K562 (cell line): ENCODE data around the gene DPF1. TPM values are rescaled to one million over a fixed set of nuclear protein-coding genes. Genes with fewer than 3 reads are reported as not detected.

ENCODE experiments used
- ATAC-seq: fragments of 200-7000 bp; cut with Tn5 transposase; 3 replicates; pipeline ENCODE4 v1.9.1; 2020; ENCODE audit warnings: moderate library complexity
- BruUV-seq: library from RNA; stranded (reverse); fragments of 400-500 nt; replicated peaks from 2 replicates; lab custom pipeline; 2021; lab: Mats Ljungman, UMichigan
- CTCF ChIA-PET: fragments of 300-600 bp; formaldehyde crosslinking; extraction: SDS; loops from one replicate; lab custom pipeline; 2021; ENCODE audit warnings: low intra/inter-chr PET ratio; lab: Yijun Ruan, JAX
- POLR2A ChIA-PET: fragments of 300-600, 350-650 bp; sonication (Branson Sonifier 250); formaldehyde crosslinking; extraction: SDS; loops from one replicate; lab custom pipeline; 2021; ENCODE audit warnings: antibody characterized with exemption, inconsistent platforms; lab: Yijun Ruan, JAX
- DNase-seq, 4 experiments: peaks; one replicate each; pipeline versions ENCODE4 v3.0.0 to v3.0.0-alpha.2; 2011 to 2018; ENCODE audit warnings: low spot score in 3 of 4, mixed read lengths in 3 of 4; ENCODE audit errors: extremely low read depth in 1 of 4
- FAIRE-seq: peaks from 2 replicates; lab custom pipeline; 2011; peaks lifted over from hg19 to GRCh38; lab: Jason Lieb, UNC
- H2AFZ ChIP-seq: 2 replicates; pipeline ENCODE4 v1.6.0; 2011; ENCODE audit warnings: low read depth, low read length, control low read depth, inconsistent platforms
- H3K27ac ChIP-seq: fragments of 200-600 bp; 3 replicates; pipeline ENCODE4 v1.8.0; 2011; ENCODE audit warnings: low read depth, mild to moderate bottlenecking, control low read depth, inconsistent platforms, low read length, moderate library complexity, mixed read lengths; ENCODE audit errors: extremely low read depth
- H3K27me3 ChIP-seq, 2 experiments: fragments of 300-600 bp in 1 of 2; 2 replicates in 1 of 2; 3 replicates in 1 of 2; pipeline versions ENCODE4 v1.6.0 to v1.8.0; 2011; ENCODE audit warnings: inconsistent platforms in 2 of 2, low read length in 2 of 2, mild to moderate bottlenecking in 1 of 2, mixed read lengths in 1 of 2, moderate library complexity in 1 of 2; ENCODE audit not compliant: control insufficient read depth in 2 of 2, insufficient read depth in 2 of 2
- H3K36me3 ChIP-seq: fragments of 300-600 bp; 3 replicates; pipeline ENCODE4 v1.8.0; 2011; ENCODE audit warnings: mild to moderate bottlenecking, low read length, inconsistent platforms; ENCODE audit not compliant: control insufficient read depth, insufficient read depth
- H3K4me1 ChIP-seq, 2 experiments: fragments of 200-600 bp in 1 of 2; replicated peaks in 1 of 2; 2 replicates in 1 of 2; 3 replicates in 1 of 2; pipeline versions ENCODE4 v1.5.1 to v1.8.0; 2011; ENCODE audit warnings: inconsistent platforms in 2 of 2, low read length in 2 of 2, mild to moderate bottlenecking in 1 of 2, mixed read lengths in 1 of 2, moderate library complexity in 1 of 2; ENCODE audit not compliant: control insufficient read depth in 2 of 2, insufficient read depth in 2 of 2
- H3K4me2 ChIP-seq: 2 replicates; pipeline ENCODE4 v1.6.1; 2011; ENCODE audit warnings: low read length, control low read depth, inconsistent platforms, mixed read lengths; ENCODE audit not compliant: insufficient read depth
- H3K4me3 ChIP-seq: fragments of 200-600 bp; sonication (generic), shearing (Covaris generic); 2 replicates; pipeline ENCODE4 v1.5.1; 2016; ENCODE audit warnings: control low read depth, inconsistent platforms
- H3K79me2 ChIP-seq: fragments of 200-600 bp; 3 replicates; pipeline ENCODE4 v1.8.0; 2011; ENCODE audit warnings: low read length, inconsistent platforms; ENCODE audit not compliant: control insufficient read depth, insufficient read depth
- H3K9ac ChIP-seq, 2 experiments: 2 replicates each; pipeline versions ENCODE4 v1.6.0 to v1.6.1; 2011; ENCODE audit warnings: low read depth in 2 of 2, low read length in 2 of 2, control low read depth in 1 of 2, inconsistent platforms in 1 of 2, mild to moderate bottlenecking in 1 of 2, mixed read lengths in 1 of 2; ENCODE audit not compliant: insufficient read depth in 1 of 2
- H3K9me1 ChIP-seq: one replicate; pipeline ENCODE4 v1.6.0; 2011; ENCODE audit warnings: inconsistent platforms, mild to moderate bottlenecking, low read length, moderate library complexity; ENCODE audit not compliant: control insufficient read depth, insufficient read depth
- H3K9me3 ChIP-seq: replicated peaks from 2 replicates; pipeline ENCODE4 v1.5.1; 2011; ENCODE audit warnings: low read depth, low read length, inconsistent platforms; ENCODE audit not compliant: control insufficient read depth, insufficient read depth
- H4K20me1 ChIP-seq: replicated peaks from 2 replicates; pipeline ENCODE4 v1.6.1; 2011; ENCODE audit warnings: low read length, inconsistent platforms, mixed read lengths; ENCODE audit not compliant: control insufficient read depth, insufficient read depth
- CEBPB ChIP-seq: fragments of 450-650 bp; IDR thresholded peaks from 2 replicates; pipeline ENCODE4 v1.6.1; 2016; ENCODE audit warnings: missing genetic modification characterization, missing compliant biosample characterization
- CXXC5 ChIP-seq: fragments of 250-450 bp; sonication (Bioruptor Pico); IDR thresholded peaks from 2 replicates; pipeline ENCODE4 v1.8.0; 2022; ENCODE audit warnings: inconsistent platforms, mild to moderate bottlenecking, moderate library complexity
- MBD2 ChIP-seq: sonication (generic); IDR thresholded peaks from 2 replicates; pipeline ENCODE4 v1.6.1; 2016; ENCODE audit warnings: low read depth, borderline replicate concordance
- NFYB ChIP-seq: IDR thresholded peaks from 2 replicates; pipeline ENCODE4 v1.6.1; 2011; ENCODE audit warnings: mild to moderate bottlenecking, moderate library complexity; ENCODE audit not compliant: insufficient read length; ENCODE audit errors: extremely low read depth
- PRMT5 ChIP-seq: sonication (generic); formaldehyde crosslinking; IDR thresholded peaks from 2 replicates; pipeline ENCODE4 v1.5.0; 2020; ENCODE audit warnings: missing genetic modification reagents
- PURB ChIP-seq: sonication (generic); formaldehyde crosslinking; IDR thresholded peaks from 2 replicates; pipeline ENCODE4 v1.9.0; 2021; ENCODE audit warnings: low read depth, mild to moderate bottlenecking, missing genetic modification reagents
- TAF7 ChIP-seq: fragments of 450-650 bp; IDR thresholded peaks from 2 replicates; pipeline ENCODE4 v1.6.1; 2016; ENCODE audit warnings: missing genetic modification characterization, missing compliant biosample characterization
- TCF3 ChIP-seq: sonication (generic); formaldehyde crosslinking; IDR thresholded peaks from 2 replicates; pipeline ENCODE4 v1.4.0; 2020; ENCODE audit warnings: mild to moderate bottlenecking, missing genetic modification reagents
- TFAM ChIP-seq: fragments of 250-450 bp; sonication (Bioruptor Pico); conservative IDR thresholded peaks from 2 replicates; pipeline ENCODE4 v1.5.0; 2021; ENCODE audit warnings: mild to moderate bottlenecking, moderate library complexity
- TGIF2 ChIP-seq: sonication (generic); formaldehyde crosslinking; IDR thresholded peaks from 2 replicates; pipeline ENCODE4 v1.8.1; 2022; ENCODE audit warnings: mild to moderate bottlenecking, missing genetic modification reagents, moderate library complexity
- WHSC1 ChIP-seq: IDR thresholded peaks from one replicate; pipeline ENCODE4 v1.6.1; 2012; ENCODE audit warnings: low read length, control low read depth, inconsistent platforms
- ZFP36 ChIP-seq: fragments of 150-350 bp; IDR thresholded peaks from 2 replicates; pipeline ENCODE4 v1.6.1; 2018; ENCODE audit warnings: low read length, low read depth; ENCODE audit not compliant: partially characterized antibody
- ZZZ3 ChIP-seq: fragments of 450-650 bp; IDR thresholded peaks from 2 replicates; pipeline ENCODE4 v1.6.1; 2016; ENCODE audit warnings: antibody characterized with exemption, mild to moderate bottlenecking, moderate library complexity
- WGBS: fragments of 100-300 bp; shearing (Covaris generic); methylation state at CpG from one replicate; pipeline ENCODE4 v1.1.6; 2016; ENCODE audit warnings: low coverage, mixed read lengths; ENCODE audit not compliant: insufficient coverage; ENCODE audit errors: missing lambda C conversion rate; 5-methylcytosine and 5-hydroxymethylcytosine counted together
- in situ Hi-C: fragments of 300-500 bp; cut with MboI; formaldehyde crosslinking; loops from 4 replicates; pipeline ENCODE4 v1.15.0; 2018; ENCODE audit warnings: inconsistent platforms, mixed read lengths
- intact Hi-C: fragments of 100-400 bp; cut with micrococcal nuclease; formaldehyde crosslinking; loops from 2 replicates; pipeline ENCODE4 v1.14.2; 2022
- polyA plus RNA-seq, 8 experiments: library from polyadenylated mRNA; depleted of rRNA in 4 of 8; stranded (reverse) in 5 of 8; unstranded in 3 of 8; fragments of >200 nt; fragmentation: Nextera tagmentation in 2 of 8; fragmentation: Illumina TruSeq in 1 of 8; extraction: Ambion mirVana in 2 of 8; extraction: Trizol in 1 of 8; gene quantifications; 2 replicates each; pipeline versions ENCODE4 v1.2.1 to v1.2.3, GENCODE V29; 2011 to 2014; ENCODE audit warnings: inconsistent platforms in 1 of 8, missing spikeins in 1 of 8
- total RNA-seq, 7 experiments: library from RNA; depleted of rRNA in 6 of 7; stranded (reverse); fragments of >200 nt in 6 of 7; fragmentation: Illumina TruSeq in 2 of 7; extraction: Trizol in 2 of 7; gene quantifications; 2 replicates each; pipeline versions ENCODE4 v1.2.1 to v1.2.3, GENCODE V29; 2011 to 2021; ENCODE audit warnings: low replicate concordance in 1 of 7
- TF ChIP-seq, protein P1 (sequence below): fragments of 250-450 bp; sonication (Bioruptor Pico); IDR thresholded peaks from 2 replicates; pipeline ENCODE4 v1.9.0; 2021; ENCODE audit warnings: mild to moderate bottlenecking
- TF ChIP-seq, protein P2 (sequence below): fragments of 250-450 bp; sonication (Bioruptor Pico); IDR thresholded peaks from 2 replicates; pipeline ENCODE4 v1.5.1; 2021; ENCODE audit warnings: mild to moderate bottlenecking

DPF1 gene
- total and polyA plus RNA-seq, 9 of the 15 experiments (the other 6 are each of a cell fraction or from before 2014, with no cell fraction given), result 0.10 to 5.7 (median 3.1) TPM

DNA sequence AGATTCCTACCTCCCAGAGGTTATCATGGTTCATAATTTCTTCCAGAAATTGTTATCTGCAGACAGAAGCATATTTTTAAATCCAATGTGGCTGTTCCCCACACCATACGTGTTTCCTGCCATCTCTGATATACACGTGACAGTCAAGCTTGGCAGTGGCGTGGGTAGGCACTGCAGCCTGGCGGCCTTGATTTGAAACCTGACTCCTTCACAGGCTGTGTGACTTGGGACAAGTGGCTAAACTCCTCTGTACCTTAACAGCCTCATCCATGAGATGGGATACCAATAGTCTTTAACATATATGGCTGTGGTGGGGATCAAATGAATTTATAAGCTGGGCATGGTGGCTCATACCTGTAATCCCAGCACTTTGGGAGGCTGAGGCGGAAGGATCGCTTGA, 33.2 kb downstream of the DPF1 start:
- ChIA-PET CTCF (no interaction called here), POLR2A (interaction anchor here (0.9 kb wide), 1 partner anchor 20 kb away, joined by 3 read pairs; no protein-coding TSS in a partner anchor)
- DNase-seq (no peak), ATAC-seq (no peak), FAIRE-seq (no peak)
- BruUV-seq, result no TSS peak
- H3K9ac ChIP-seq, result no peak overlapping the region
- intact Hi-C loops, result no loop called here
- H3K79me2 ChIP-seq, result no peaks in the 10 kb centered on the region
- H3K4me3 ChIP-seq, result no peak overlapping the region
- in situ Hi-C loops, result no loop called here
- no peaks in the 10 kb centered on the region for H3K9me3 ChIP-seq
- H3K36me3 ChIP-seq, result no peaks in the 10 kb centered on the region
- H3K27ac ChIP-seq, result no peak overlapping the region
- no peak overlapping the region for H3K4me2 ChIP-seq
- H2AFZ ChIP-seq, result no peak overlapping the region
- H3K9me1 ChIP-seq, result no peaks in the 10 kb centered on the region
- TF ChIP-seq ZFP36, result peak; percentile 27
- TF ChIP-seq, protein P1, sequence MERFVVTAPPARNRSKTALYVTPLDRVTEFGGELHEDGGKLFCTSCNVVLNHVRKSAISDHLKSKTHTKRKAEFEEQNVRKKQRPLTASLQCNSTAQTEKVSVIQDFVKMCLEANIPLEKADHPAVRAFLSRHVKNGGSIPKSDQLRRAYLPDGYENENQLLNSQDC (CRISPR knock-in tag), result no peak
- TF ChIP-seq, all 486 proteins: peak for 1
- Histone ChIP-seq H3K27me3 (no peaks in the 10 kb centered on the region; a peak in 2 of 5 replicates), H4K20me1 (no peaks in the 10 kb centered on the region), H3K4me1 (peaks cover 0 to 20% of the 10 kb centered on the region in 2 experiments; a peak in 2 of 5 replicates)
- 49% methylated on average over 6 of the region's 6 CpGs for WGBS

DNA sequence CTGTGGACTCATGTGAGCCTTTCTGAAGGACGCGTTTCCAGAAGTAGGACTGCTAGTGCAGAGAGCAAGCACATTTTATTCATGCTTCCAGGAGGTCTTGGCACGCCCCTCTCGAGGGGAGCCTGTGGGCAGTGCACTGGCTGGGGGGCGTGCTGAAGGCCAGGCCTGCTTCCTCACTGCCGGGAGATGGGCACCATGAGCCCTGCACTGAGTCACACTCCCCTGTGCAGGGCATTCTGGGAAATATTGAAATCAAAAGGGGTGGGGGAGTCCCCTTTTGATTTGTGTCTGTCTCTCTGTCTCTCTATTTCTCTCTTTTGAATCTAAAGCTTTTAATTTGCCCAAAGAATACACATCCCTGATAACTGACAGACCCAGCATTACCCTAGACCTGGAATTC, 34.0 kb downstream of the DPF1 start:
- no peak overlapping the region for H3K4me3 ChIP-seq
- no peaks in the 10 kb centered on the region for H3K79me2 ChIP-seq
- H3K9me3 ChIP-seq, result no peaks in the 10 kb centered on the region
- peak in 2 of 4 experiments; percentile 40 to 45 for DNase-seq
- WGBS, result 37% methylated on average over 6 of the region's 6 CpGs
- ChIA-PET CTCF (no interaction called here), POLR2A (interaction anchor here (0.9 kb wide), 1 partner anchor 20 kb away, joined by 3 read pairs; no protein-coding TSS in a partner anchor)
- H4K20me1 ChIP-seq, result no peaks in the 10 kb centered on the region
- no TSS peak for BruUV-seq
- H3K4me2 ChIP-seq, result no peak overlapping the region
- H3K9me1 ChIP-seq, result no peaks in the 10 kb centered on the region
- H2AFZ ChIP-seq, result peak overlapping the region; percentile 37; the same call in 1 of the 2 replicates
- no peak for ATAC-seq
- H3K27ac ChIP-seq, result no peak overlapping the region
- H3K9ac ChIP-seq, result peak overlapping the region in 1 of 2 experiments; percentile 52; a peak in 1 of 4 replicates
- FAIRE-seq, result no peak
- in situ Hi-C loops, result no loop called here
- H3K36me3 ChIP-seq, result no peaks in the 10 kb centered on the region
- peaks cover 0 to 16% of the 10 kb centered on the region in 2 experiments; a peak in 2 of 5 replicates for H3K4me1 ChIP-seq
- no peaks in the 10 kb centered on the region; a peak in 2 of 5 replicates for H3K27me3 ChIP-seq
- intact Hi-C loops, result no loop called here
- TF ChIP-seq MBD2, result no peak
- no peak for TF ChIP-seq TAF7 (tag)
- no peak for TF ChIP-seq PURB (CRISPR knock-in tag)
- TF ChIP-seq CXXC5 (CRISPR knock-in tag), result no peak
- TF ChIP-seq TFAM (CRISPR knock-in tag), result no peak
- TF ChIP-seq ZZZ3, result no peak
- no peak for TF ChIP-seq TCF3
- no peak for TF ChIP-seq NFYB
- no peak for TF ChIP-seq TGIF2 (CRISPR knock-in tag)
- TF ChIP-seq, protein P2, sequence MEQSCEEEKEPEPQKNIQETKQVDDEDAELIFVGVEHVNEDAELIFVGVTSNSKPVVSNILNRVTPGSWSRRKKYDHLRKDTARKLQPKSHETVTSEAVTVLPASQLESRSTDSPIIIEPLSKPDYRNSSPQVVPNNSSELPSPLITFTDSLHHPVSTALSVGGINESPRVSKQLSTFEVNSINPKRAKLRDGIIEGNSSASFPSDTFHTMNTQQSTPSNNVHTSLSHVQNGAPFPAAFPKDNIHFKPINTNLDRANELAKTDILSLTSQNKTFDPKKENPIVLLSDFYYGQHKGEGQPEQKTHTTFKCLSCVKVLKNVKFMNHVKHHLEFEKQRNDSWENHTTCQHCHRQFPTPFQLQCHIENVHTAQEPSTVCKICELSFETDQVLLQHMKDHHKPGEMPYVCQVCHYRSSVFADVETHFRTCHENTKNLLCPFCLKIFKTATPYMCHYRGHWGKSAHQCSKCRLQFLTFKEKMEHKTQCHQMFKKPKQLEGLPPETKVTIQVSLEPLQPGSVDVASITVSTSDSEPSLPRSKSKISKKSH (CRISPR knock-in tag), result no peak
- TF ChIP-seq CEBPB, result no peak
- no peak for TF ChIP-seq WHSC1
- TF ChIP-seq PRMT5 (CRISPR knock-in tag), result no peak
